ENCODE data around the gene SLC13A1.

GRCh38 chr7:123215350-123215749 lies 15.6 kb upstream of the SLC13A1 start:
- TF ChIP-seq, protein P1, sequence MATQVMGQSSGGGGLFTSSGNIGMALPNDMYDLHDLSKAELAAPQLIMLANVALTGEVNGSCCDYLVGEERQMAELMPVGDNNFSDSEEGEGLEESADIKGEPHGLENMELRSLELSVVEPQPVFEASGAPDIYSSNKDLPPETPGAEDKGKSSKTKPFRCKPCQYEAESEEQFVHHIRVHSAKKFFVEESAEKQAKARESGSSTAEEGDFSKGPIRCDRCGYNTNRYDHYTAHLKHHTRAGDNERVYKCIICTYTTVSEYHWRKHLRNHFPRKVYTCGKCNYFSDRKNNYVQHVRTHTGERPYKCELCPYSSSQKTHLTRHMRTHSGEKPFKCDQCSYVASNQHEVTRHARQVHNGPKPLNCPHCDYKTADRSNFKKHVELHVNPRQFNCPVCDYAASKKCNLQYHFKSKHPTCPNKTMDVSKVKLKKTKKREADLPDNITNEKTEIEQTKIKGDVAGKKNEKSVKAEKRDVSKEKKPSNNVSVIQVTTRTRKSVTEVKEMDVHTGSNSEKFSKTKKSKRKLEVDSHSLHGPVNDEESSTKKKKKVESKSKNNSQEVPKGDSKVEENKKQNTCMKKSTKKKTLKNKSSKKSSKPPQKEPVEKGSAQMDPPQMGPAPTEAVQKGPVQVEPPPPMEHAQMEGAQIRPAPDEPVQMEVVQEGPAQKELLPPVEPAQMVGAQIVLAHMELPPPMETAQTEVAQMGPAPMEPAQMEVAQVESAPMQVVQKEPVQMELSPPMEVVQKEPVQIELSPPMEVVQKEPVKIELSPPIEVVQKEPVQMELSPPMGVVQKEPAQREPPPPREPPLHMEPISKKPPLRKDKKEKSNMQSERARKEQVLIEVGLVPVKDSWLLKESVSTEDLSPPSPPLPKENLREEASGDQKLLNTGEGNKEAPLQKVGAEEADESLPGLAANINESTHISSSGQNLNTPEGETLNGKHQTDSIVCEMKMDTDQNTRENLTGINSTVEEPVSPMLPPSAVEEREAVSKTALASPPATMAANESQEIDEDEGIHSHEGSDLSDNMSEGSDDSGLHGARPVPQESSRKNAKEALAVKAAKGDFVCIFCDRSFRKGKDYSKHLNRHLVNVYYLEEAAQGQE (tag by site-specific recombination; IDR thresholded peaks at IDR 0.05) = no peak
- TF ChIP-seq ZNF777 (tag by site-specific recombination; IDR thresholded peaks at IDR 0.05; ENCODE audit: borderline replicate concordance) (no peak), ZNF416 (tag by site-specific recombination; IDR thresholded peaks at IDR 0.05) (no peak)
